ENCODE results near the gene MBL2. TPM values are rescaled to one million over a fixed set of nuclear protein-coding genes. Genes with fewer than 3 reads are reported as not detected.

The MBL2 gene
- total RNA-seq, 1 experiment from 2014 or later: not detected

DNA sequence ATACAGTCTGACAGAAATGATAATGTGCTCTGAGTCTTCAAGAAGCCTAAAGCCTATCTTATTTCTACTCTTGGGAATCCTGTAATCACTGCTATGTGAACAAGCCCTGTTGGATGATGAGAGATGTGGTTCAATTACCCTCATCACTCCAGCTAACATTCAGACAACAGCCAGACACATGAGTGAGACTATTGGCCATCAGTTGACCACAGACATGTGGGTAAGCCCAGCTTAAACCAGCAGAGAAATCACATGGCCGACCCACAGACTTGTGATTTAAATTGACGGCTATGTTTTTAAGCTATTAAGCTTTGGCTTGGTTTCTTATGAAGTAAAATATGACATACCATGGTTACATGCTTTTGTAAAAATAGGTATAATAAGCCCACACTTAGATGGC lies 2.6 kb downstream of the MBL2 start:
- H3K4me3 ChIP-seq (ENCODE audit: low read depth in 2 of 2, low read length in 2 of 2): no peak overlapping the region
- no peaks in the 10 kb centered on the region for H3K36me3 ChIP-seq (ENCODE audit: control insufficient read depth, insufficient read depth, low read length)
- ChIA-PET POLR2A (no interaction called here), CTCF (no interaction called here)
- no peaks in the 10 kb centered on the region for H3K27me3 ChIP-seq (ENCODE audit: control insufficient read depth, insufficient read depth, low read length)
- no peaks in the 10 kb centered on the region for H3K4me1 ChIP-seq (ENCODE audit: control insufficient read depth, insufficient read depth, low read length)
- no peak for DNase-seq (ENCODE audit: low read depth, low spot score)
- no TSS peak for BruUV-seq (replicated peaks)
- H3K27ac ChIP-seq (ENCODE audit: low read length): no peak overlapping the region
- intact Hi-C loops (cut with micrococcal nuclease; ENCODE audit: unreplicated experiment) (loop anchor here (10.0 kb wide), 1 partner anchor 1785 kb away; no protein-coding TSS in a partner anchor), in situ Hi-C loops (cut with HindIII; ENCODE audit: low pct_unique_long_range_greater_than_20kb, low sequenced_read_pairs) (no loop called here)
- no peak for ATAC-seq
- TF ChIP-seq SIN3A (IDR thresholded peaks at IDR 0.05; ENCODE audit: borderline replicate concordance, insufficient read depth, low read depth, low read length) (no peak), TCF7L2 (IDR thresholded peaks at IDR 0.05; ENCODE audit: low read depth, low read length) (no peak), POLR2AphosphoS5 (IDR thresholded peaks at IDR 0.05; ENCODE audit: low read depth, low read length) (no peak), CTCF (IDR thresholded peaks at IDR 0.05) (no peak)
- TF ChIP-seq, protein P1, sequence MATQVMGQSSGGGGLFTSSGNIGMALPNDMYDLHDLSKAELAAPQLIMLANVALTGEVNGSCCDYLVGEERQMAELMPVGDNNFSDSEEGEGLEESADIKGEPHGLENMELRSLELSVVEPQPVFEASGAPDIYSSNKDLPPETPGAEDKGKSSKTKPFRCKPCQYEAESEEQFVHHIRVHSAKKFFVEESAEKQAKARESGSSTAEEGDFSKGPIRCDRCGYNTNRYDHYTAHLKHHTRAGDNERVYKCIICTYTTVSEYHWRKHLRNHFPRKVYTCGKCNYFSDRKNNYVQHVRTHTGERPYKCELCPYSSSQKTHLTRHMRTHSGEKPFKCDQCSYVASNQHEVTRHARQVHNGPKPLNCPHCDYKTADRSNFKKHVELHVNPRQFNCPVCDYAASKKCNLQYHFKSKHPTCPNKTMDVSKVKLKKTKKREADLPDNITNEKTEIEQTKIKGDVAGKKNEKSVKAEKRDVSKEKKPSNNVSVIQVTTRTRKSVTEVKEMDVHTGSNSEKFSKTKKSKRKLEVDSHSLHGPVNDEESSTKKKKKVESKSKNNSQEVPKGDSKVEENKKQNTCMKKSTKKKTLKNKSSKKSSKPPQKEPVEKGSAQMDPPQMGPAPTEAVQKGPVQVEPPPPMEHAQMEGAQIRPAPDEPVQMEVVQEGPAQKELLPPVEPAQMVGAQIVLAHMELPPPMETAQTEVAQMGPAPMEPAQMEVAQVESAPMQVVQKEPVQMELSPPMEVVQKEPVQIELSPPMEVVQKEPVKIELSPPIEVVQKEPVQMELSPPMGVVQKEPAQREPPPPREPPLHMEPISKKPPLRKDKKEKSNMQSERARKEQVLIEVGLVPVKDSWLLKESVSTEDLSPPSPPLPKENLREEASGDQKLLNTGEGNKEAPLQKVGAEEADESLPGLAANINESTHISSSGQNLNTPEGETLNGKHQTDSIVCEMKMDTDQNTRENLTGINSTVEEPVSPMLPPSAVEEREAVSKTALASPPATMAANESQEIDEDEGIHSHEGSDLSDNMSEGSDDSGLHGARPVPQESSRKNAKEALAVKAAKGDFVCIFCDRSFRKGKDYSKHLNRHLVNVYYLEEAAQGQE (IDR thresholded peaks at IDR 0.05; ENCODE audit: insufficient read depth in 1 of 2, low read depth in 2 of 2, low read length in 1 of 2): no peak
- no peaks in the 10 kb centered on the region for H3K9me3 ChIP-seq (ENCODE audit: control insufficient read depth, insufficient read depth, low read depth, low read length)

- BruUV-seq (replicated peaks): no TSS peak
Observed at GRCh38 chr10:52768001-52768532, 4.5 kb downstream of the MBL2 start.

More at GRCh38 chr10:52768001-52768532, 4.5 kb downstream of the MBL2 start:
- Histone ChIP-seq H3K27me3 (ENCODE audit: control insufficient read depth, insufficient read depth, low read length) (no peaks in the 10 kb centered on the region), H3K9me3 (ENCODE audit: control insufficient read depth, insufficient read depth, low read depth, low read length) (no peaks in the 10 kb centered on the region), H3K4me3 (ENCODE audit: low read depth in 2 of 2, low read length in 2 of 2) (no peak overlapping the region), H3K27ac (ENCODE audit: low read length) (no peak overlapping the region), H3K4me1 (ENCODE audit: control insufficient read depth, insufficient read depth, low read length) (no peaks in the 10 kb centered on the region), H3K36me3 (ENCODE audit: control insufficient read depth, insufficient read depth, low read length) (no peaks in the 10 kb centered on the region)
- TF ChIP-seq TCF7L2 (IDR thresholded peaks at IDR 0.05; ENCODE audit: low read depth, low read length) (no peak), SIN3A (IDR thresholded peaks at IDR 0.05; ENCODE audit: borderline replicate concordance, insufficient read depth, low read depth, low read length) (no peak), POLR2AphosphoS5 (IDR thresholded peaks at IDR 0.05; ENCODE audit: low read depth, low read length) (no peak), CTCF (IDR thresholded peaks at IDR 0.05) (no peak)
- TF ChIP-seq, protein P1 (IDR thresholded peaks at IDR 0.05; ENCODE audit: insufficient read depth in 1 of 2, low read depth in 2 of 2, low read length in 1 of 2): no peak
- ATAC-seq (no peak), DNase-seq (ENCODE audit: low read depth, low spot score) (no peak)
- in situ Hi-C loops (cut with HindIII; ENCODE audit: low pct_unique_long_range_greater_than_20kb, low sequenced_read_pairs) (no loop called here), intact Hi-C loops (cut with micrococcal nuclease; ENCODE audit: unreplicated experiment) (no loop called here)
- ChIA-PET POLR2A (no interaction called here), CTCF (no interaction called here)
